T-helper 9 cell (primary cell): ENCODE results near the gene SDK2.
"Not testable (repeated sequence)": the region's sequence is repeated elsewhere in the genome, so short reads cannot be mapped to it uniquely, and the experiment has no call there.

Experiments
- DNase-seq: peaks from one replicate; pipeline ENCODE4 v3.0.0-alpha.2; 2020

Gene SDK2

GRCh38 chr17:73336408-73337329, 307.6 kb downstream of the SDK2 start:
- no peak for DNase-seq

GRCh38 chr17:73335591-73336407, 308.4 kb downstream of the SDK2 start:
- no peak for DNase-seq

- no peak for DNase-seq
Measured at GRCh38 chr17:73334771-73335513, 309.3 kb downstream of the SDK2 start.

- DNase-seq = not testable (repeated sequence)
Measured at GRCh38 chr17:73333445-73333844, 310.8 kb downstream of the SDK2 start.

- no peak for DNase-seq
Measured at GRCh38 chr17:73331060-73331459, 313.2 kb downstream of the SDK2 start.

GRCh38 chr17:73327676-73328075, 316.6 kb downstream of the SDK2 start:
- DNase-seq = no peak

- DNase-seq = no peak
Measured at GRCh38 chr17:73325527-73325842, 318.8 kb downstream of the SDK2 start.

GRCh38 chr17:73324711-73325526, 319.3 kb downstream of the SDK2 start:
- DNase-seq = no peak

GRCh38 chr17:73324160-73324475, 320.1 kb downstream of the SDK2 start:
- DNase-seq = no peak

GRCh38 chr17:73323409-73324159, 320.7 kb downstream of the SDK2 start:
- no peak for DNase-seq

GRCh38 chr17:73320601-73321264, 323.5 kb downstream of the SDK2 start:
- no peak for DNase-seq

GRCh38 chr17:73319766-73320165, 324.5 kb downstream of the SDK2 start:
- no peak for DNase-seq

GRCh38 chr17:73318836-73319235, 325.4 kb downstream of the SDK2 start:
- no peak for DNase-seq

GRCh38 chr17:73318427-73318813, 325.8 kb downstream of the SDK2 start:
- no peak for DNase-seq

- no peak for DNase-seq
Measured at GRCh38 chr17:73317513-73318426, 326.5 kb downstream of the SDK2 start.

- DNase-seq = no peak
Measured at GRCh38 chr17:73316919-73317505, 327.2 kb downstream of the SDK2 start.

- no peak for DNase-seq
Measured at GRCh38 chr17:73315471-73315870, 328.8 kb downstream of the SDK2 start.

- no peak for DNase-seq
Measured at GRCh38 chr17:73313526-73314127, 330.6 kb downstream of the SDK2 start.

GRCh38 chr17:73312887-73313286, 331.4 kb downstream of the SDK2 start:
- DNase-seq = not testable (repeated sequence)
